Effector memory CD8-positive, alpha-beta T cell (primary cell): ENCODE measurements around the gene ENTPD3.
"Not testable (repeated sequence)": the region's sequence is repeated elsewhere in the genome, so short reads cannot be mapped to it uniquely, and the experiment has no call there.

ENCODE experiments used
- ATAC-seq: fragments of 150-1000 bp; cut with Tn5 transposase; replicated peaks from 2 replicates; pipeline ENCODE4 v1.10.0; 2021; ENCODE audit warnings: mild to moderate bottlenecking, moderate library complexity
- DNase-seq, 3 experiments: peaks; one replicate each; pipeline ENCODE4 v3.0.0; 2021
- H3K27ac Mint-ChIP-seq, 2 donors: one replicate each; pipeline ENCODE4 v1.8.0; 2022; ENCODE audit warnings: mild to moderate bottlenecking in 2 of 2, mixed read lengths in 2 of 2, moderate library complexity in 2 of 2
- H3K27me3 Mint-ChIP-seq, 2 donors: one replicate each; pipeline ENCODE4 v1.8.0; 2022; ENCODE audit warnings: mixed read lengths in 2 of 2
- H3K36me3 Mint-ChIP-seq: one replicate; pipeline ENCODE4 v1.8.0; 2022; ENCODE audit warnings: mild to moderate bottlenecking, moderate library complexity, mixed read lengths; ENCODE audit not compliant: insufficient read depth
- H3K4me1 Mint-ChIP-seq, 2 donors: one replicate each; pipeline ENCODE4 v1.8.0; 2022; ENCODE audit warnings: low read depth in 2 of 2, mixed read lengths in 2 of 2
- H3K4me3 Mint-ChIP-seq, 2 donors: one replicate each; pipeline ENCODE4 v1.8.0; 2022; ENCODE audit warnings: mild to moderate bottlenecking in 2 of 2, mixed read lengths in 2 of 2, moderate library complexity in 2 of 2
- H3K9me3 Mint-ChIP-seq, 2 donors: one replicate each; pipeline ENCODE4 v1.8.0; 2022; ENCODE audit warnings: mixed read lengths in 2 of 2

ENTPD3 gene

DNA sequence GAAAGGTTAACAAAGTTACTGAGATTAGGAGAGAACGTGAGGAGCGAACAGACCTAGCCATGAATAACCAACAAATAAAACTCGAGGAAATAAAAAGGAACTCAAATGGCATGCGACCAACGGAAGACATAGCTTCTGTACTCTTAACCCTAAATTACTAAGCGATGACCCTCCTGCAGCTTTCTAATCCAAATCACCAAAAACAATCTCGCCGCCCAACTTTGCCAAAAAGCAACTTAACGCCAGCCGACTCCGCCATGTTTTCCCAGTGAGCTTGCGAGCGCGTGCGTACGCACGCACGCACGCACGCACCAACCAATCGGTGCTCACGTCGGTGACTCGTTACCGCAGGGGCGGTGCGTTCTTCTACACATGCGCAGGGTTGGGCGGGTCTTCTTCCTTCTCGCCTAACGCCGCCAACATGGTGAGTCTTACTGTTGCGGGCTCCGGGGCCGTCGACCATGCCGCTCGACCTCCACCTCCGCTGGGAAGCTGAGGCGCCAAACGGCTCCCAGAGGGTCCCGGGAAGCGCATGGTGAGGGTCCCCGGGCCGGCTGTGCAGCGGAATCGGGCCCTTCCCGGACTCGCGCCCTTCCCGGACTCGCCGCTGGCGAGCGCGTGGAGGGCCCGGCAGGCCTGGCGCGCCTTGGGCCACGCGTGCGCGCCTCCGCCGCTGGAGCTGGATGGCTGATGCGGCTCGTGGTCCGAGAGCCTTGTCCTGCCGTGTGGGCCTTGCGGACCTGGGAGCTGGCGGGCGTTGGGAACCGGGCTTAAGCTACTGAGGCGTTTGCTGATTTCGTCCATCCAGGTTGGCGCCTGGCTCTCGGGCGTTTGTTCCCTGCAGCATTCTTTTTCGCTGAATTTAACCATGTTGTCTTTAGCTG is 70.2 kb downstream of the ENTPD3 start, which contains the start of gene RPL14:
Gene RPL14 (plus strand): TSS at position 400 of the 884 bp plus-strand sequence. CDS start 133 bp downstream, at position 533.
- Mint-ChIP-seq H3K36me3 (peaks cover 65% of the 10 kb centered on the region), H3K27ac (peak within 1 kb of the TSS; percentile 94 to 98), H3K4me1 (peaks cover 24 to 34% of the 10 kb centered on the region in 2 donors), H3K9me3 (peaks cover 0 to 3% of the 10 kb centered on the region in 2 donors), H3K27me3 (no peaks in the 10 kb centered on the region), H3K4me3 (peak within 1 kb of the TSS; percentile 91 to 94)
- DNase-seq (peak; percentile 93 to 94 (median 94)), ATAC-seq (peak; percentile 69)

DNA sequence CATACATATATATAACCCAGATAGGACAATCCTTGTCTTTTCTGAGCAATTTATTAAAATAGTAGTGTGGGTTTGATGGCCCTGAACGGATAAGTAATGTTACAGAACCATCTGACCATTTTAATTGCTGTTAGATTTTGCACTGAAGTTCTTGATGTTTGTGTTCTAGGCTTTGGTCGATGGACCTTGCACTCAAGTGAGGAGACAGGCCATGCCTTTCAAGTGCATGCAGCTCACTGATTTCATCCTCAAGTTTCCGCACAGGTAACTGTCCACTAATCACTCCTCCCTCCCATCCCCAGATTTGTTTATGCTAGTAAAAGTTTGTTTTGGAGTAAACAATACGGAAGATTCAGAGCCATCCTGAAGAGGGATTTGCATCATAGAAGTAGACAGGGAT is 71.5 kb downstream of the ENTPD3 start:
- H3K27me3 Mint-ChIP-seq, result no peaks in the 10 kb centered on the region
- H3K4me1 Mint-ChIP-seq, result peaks cover 14 to 25% of the 10 kb centered on the region in 2 donors
- ATAC-seq (no peak), DNase-seq (no peak)
- peak overlapping the region; percentile 94 to 98 for H3K27ac Mint-ChIP-seq
- peaks cover 0 to 3% of the 10 kb centered on the region in 2 donors for H3K9me3 Mint-ChIP-seq
- peak overlapping the region; percentile 91 to 94 for H3K4me3 Mint-ChIP-seq
- H3K36me3 Mint-ChIP-seq, result peaks cover 70% of the 10 kb centered on the region

GRCh38 chr3:40460481-40460880 is 73.5 kb downstream of the ENTPD3 start:
- H3K4me3 Mint-ChIP-seq, H3K27me3 Mint-ChIP-seq, DNase-seq, ATAC-seq, H3K27ac Mint-ChIP-seq, H3K9me3 Mint-ChIP-seq: not testable (repeated sequence)
- Mint-ChIP-seq H3K4me1 (peaks cover 22 to 34% of the 10 kb centered on the region in 2 donors), H3K36me3 (peaks cover 81% of the 10 kb centered on the region)

GRCh38 chr3:40461161-40461560 is 74.2 kb downstream of the ENTPD3 start:
- Mint-ChIP-seq H3K36me3 (peaks cover 83% of the 10 kb centered on the region), H3K4me1 (peaks cover 21 to 34% of the 10 kb centered on the region in 2 donors), H3K4me3 (no peak overlapping the region), H3K27me3 (no peaks in the 10 kb centered on the region), H3K27ac (peak overlapping the region in 1 of 2 donors; percentile 25), H3K9me3 (peaks cover 0 to 1% of the 10 kb centered on the region in 2 donors)
- ATAC-seq, result no peak
- no peak for DNase-seq

DNA sequence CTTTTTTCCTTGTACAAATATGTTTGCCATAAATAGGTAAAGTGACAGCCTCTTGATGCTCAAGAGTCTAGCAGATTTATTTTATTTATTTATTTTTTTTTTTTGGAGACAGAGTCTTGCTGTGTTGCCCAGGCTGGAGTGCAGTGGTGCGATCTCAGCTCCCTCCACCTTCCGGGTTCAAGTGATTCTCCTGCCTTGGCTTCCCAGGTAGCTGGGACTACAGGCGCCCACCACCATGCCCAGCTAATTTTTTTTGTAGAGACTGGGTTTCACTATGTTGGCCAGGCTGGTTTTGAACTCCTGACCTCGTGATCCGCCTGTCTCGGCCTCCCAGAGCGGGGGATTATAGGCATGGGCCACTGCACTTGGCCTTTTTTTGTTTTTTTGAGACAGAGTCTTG is 75.9 kb downstream of the ENTPD3 start:
- DNase-seq, H3K27me3 Mint-ChIP-seq, H3K4me3 Mint-ChIP-seq, ATAC-seq, H3K9me3 Mint-ChIP-seq: not testable (repeated sequence)
- peaks cover 16 to 25% of the 10 kb centered on the region in 2 donors for H3K4me1 Mint-ChIP-seq
- H3K27ac Mint-ChIP-seq, result peak overlapping the region in 1 of 2 donors; percentile 55
- H3K36me3 Mint-ChIP-seq, result peaks cover 70% of the 10 kb centered on the region

- no peak overlapping the region for H3K4me3 Mint-ChIP-seq
- H3K36me3 Mint-ChIP-seq, result peaks cover 64% of the 10 kb centered on the region
- H3K27ac Mint-ChIP-seq, result peak overlapping the region in 1 of 2 donors; percentile 55
- ATAC-seq (no peak), DNase-seq (no peak)
- H3K4me1 Mint-ChIP-seq, result peaks cover 11 to 17% of the 10 kb centered on the region in 2 donors
- H3K9me3 Mint-ChIP-seq, result no peaks in the 10 kb centered on the region
- no peaks in the 10 kb centered on the region for H3K27me3 Mint-ChIP-seq
These were observed 76.6 kb downstream of the ENTPD3 start for GRCh38 chr3:40463579-40463978.

DNA sequence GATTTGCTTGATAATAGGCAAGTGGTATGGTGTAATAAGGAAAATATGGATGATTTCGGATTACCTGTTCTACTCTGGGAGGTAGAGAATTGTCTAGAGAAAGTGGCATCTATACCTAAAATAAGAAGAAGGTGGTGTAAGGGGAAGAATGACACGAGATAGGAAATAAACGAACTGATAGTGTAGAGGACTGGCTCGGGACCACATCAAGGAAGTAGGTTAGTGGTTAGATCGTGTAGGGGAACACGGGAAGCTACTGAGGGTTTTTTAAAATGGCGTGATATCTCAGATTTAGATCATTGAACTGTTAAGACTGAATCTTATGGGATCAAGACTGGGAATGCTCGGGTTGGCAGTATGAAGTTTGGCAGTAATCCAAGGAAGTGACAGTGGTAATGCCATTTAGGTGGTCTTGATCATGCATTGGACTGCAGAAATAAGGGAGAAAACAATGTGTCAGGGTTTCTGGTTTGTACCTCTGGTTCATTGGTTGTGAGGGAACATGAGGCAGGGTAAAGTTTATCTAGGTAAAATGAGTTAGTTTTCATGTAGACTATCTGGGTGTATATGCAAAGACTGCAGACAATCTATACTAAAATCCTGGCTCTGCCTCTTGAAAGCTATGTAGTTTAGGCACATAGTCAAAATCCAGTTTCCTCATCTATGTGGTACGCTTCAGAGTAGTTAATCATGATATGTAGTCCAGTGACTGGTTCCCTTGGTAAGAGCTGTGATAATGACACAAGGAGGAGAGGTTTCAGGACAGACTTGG is 77.5 kb downstream of the ENTPD3 start:
- ATAC-seq (peak; percentile 99), DNase-seq (peak; percentile 14 to 32 (median 18))
- Mint-ChIP-seq H3K4me3 (peak overlapping the region; percentile 0 to 51), H3K27me3 (no peaks in the 10 kb centered on the region), H3K9me3 (no peaks in the 10 kb centered on the region), H3K27ac (peak overlapping the region; percentile 32 to 55), H3K4me1 (peaks cover 11 to 16% of the 10 kb centered on the region in 2 donors), H3K36me3 (peaks cover 54% of the 10 kb centered on the region)

DNA sequence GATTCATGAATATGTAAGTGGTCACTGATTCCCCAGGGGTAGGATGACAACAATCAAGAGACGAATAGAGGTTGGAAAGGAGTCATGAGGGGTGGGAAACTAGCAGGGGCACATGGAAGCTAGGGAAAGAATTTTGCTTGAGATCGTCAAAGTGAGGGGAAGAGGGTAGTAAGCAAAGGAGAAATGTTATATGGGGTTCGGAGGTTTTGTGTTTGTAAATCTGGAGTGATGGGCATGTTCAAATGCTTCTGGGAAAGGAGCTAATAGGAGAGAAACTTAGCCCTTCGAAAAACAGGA is 78.1 kb downstream of the ENTPD3 start:
- ATAC-seq (no peak), DNase-seq (no peak)
- Mint-ChIP-seq H3K27me3 (no peaks in the 10 kb centered on the region), H3K4me3 (no peak overlapping the region), H3K36me3 (peaks cover 49% of the 10 kb centered on the region), H3K9me3 (no peaks in the 10 kb centered on the region), H3K27ac (peak overlapping the region; percentile 32 to 55), H3K4me1 (peaks cover 11 to 16% of the 10 kb centered on the region in 2 donors)

- peak overlapping the region; percentile 32 to 55 for H3K27ac Mint-ChIP-seq
- H3K36me3 Mint-ChIP-seq, result peaks cover 45% of the 10 kb centered on the region
- H3K4me3 Mint-ChIP-seq, result no peak overlapping the region
These were observed 78.5 kb downstream of the ENTPD3 start for GRCh38 chr3:40465456-40465855.

DNA sequence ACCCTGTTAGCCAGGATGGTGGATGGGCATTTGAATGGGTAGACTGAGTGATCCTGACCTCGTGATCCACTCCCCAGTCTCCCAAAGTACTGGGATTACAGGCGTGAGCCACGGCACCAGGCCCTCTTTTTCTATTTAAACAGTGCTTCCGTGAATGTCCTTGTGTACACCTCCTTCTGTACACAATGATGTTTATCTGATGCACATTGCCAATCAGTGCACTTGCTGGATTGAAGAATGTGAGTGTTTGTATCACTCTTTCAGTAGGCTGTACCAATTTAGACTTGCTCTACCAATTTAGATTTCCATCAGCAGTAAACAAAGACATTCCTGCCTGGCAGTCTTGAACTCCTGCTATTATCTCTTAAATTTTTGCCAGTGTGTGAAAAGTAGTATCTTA is 81.0 kb downstream of the ENTPD3 start:
- H3K27ac Mint-ChIP-seq, result no peak overlapping the region
- no peaks in the 10 kb centered on the region for H3K27me3 Mint-ChIP-seq
- no peaks in the 10 kb centered on the region for H3K9me3 Mint-ChIP-seq
- peaks cover 19% of the 10 kb centered on the region for H3K36me3 Mint-ChIP-seq
- ATAC-seq (no peak), DNase-seq (no peak)
- no peak overlapping the region for H3K4me3 Mint-ChIP-seq
- H3K4me1 Mint-ChIP-seq, result peaks cover 11 to 12% of the 10 kb centered on the region in 2 donors

More at GRCh38 chr3:40465456-40465855, 78.5 kb downstream of the ENTPD3 start:
- Mint-ChIP-seq H3K27me3 (no peaks in the 10 kb centered on the region), H3K4me1 (peaks cover 11 to 12% of the 10 kb centered on the region in 2 donors), H3K9me3 (no peaks in the 10 kb centered on the region)
- ATAC-seq, result no peak
- no peak for DNase-seq

GRCh38 chr3:40470701-40471100 is 83.7 kb downstream of the ENTPD3 start:
- ATAC-seq (no peak), DNase-seq (no peak)
- Mint-ChIP-seq H3K27ac (no peak overlapping the region), H3K36me3 (peaks cover 3% of the 10 kb centered on the region), H3K4me1 (no peaks in the 10 kb centered on the region), H3K4me3 (no peak overlapping the region), H3K27me3 (no peaks in the 10 kb centered on the region), H3K9me3 (no peaks in the 10 kb centered on the region)

DNA sequence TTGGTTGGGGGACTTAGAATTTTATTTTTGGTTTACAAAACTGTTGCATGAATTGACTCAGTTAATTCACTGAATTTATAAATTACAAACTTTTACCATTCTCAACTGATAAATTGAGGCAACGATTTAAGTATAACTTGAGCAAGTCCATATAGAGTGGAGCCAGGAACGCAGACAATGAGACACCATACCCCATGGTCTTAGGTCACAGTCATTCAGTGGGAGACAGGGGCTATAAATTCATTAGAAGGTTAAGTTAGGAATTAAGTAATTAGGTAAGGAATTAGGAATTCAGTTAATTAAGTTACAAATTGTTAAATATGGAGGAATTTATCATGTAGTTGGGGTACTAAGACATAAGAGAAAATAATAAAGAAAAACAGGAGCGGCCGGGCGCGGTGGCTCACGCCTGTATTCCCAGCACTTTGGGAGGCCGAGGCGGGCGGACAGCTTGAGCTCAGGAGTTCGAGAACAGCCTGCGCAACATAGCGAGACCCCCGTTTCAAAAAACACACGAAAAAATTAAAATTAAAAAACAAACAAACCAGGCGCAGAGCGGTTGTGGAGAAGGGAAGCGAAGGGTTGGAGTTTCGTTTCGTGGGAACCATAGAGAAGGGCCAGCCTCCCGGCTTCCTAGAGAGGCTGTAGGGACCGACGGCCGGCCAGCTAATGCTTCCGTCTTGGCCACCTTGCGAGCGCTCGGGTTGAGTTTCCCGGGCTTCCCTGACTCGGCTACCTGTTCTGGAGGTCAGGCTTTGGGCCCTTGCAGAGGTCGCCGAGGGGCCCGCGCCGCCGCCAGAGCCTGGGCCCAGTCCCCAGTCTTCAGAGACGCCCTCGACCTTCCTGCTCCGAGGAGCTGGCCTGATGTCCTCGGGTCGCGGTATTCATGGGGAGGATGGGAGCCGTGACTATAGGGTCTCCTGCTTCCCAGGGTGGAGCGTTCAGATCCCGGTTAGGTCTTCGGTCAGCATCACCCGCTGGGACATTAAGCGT is 89.8 kb downstream of the ENTPD3 start, which contains the start of gene ZNF619:
Gene ZNF619 (plus strand): TSS at position 645 of the 993 bp plus-strand sequence. CDS start 858 bp downstream, outside the sequence.
- DNase-seq (peak; percentile 51 to 63 (median 60)), ATAC-seq (peak; percentile 95)
- peak within 1 kb of the TSS; percentile 98 to 99 for H3K27ac Mint-ChIP-seq
- H3K4me3 Mint-ChIP-seq, result peak within 1 kb of the TSS; percentile 93 to 96
- peaks cover 8% of the 10 kb centered on the region for H3K36me3 Mint-ChIP-seq
- no peaks in the 10 kb centered on the region for H3K9me3 Mint-ChIP-seq
- peaks cover 16 to 28% of the 10 kb centered on the region in 2 donors for H3K4me1 Mint-ChIP-seq
- H3K27me3 Mint-ChIP-seq, result no peaks in the 10 kb centered on the region
